PFSK-1 (cell line): ENCODE results near the gene TFDP2.

Source experiments
- POLR2AphosphoS5 ChIP-seq: IDR thresholded peaks from 2 replicates; pipeline ENCODE4 v1.6.1; 2012; ENCODE audit warnings: low read depth, mild to moderate bottlenecking, control low read depth, low read length, moderate library complexity
- TAF1 ChIP-seq: IDR thresholded peaks from 2 replicates; pipeline ENCODE4 v1.6.1; 2012; ENCODE audit warnings: low read length, control low read depth, borderline replicate concordance; ENCODE audit not compliant: insufficient read depth
- TF ChIP-seq, protein P1 (sequence below), 2 experiments: IDR thresholded peaks; 2 replicates each; pipeline versions ENCODE4 v1.6.1 to v1.8.0; 2011 to 2012; ENCODE audit warnings: low read depth in 2 of 2, low read length in 2 of 2, control low read depth in 1 of 2, inconsistent platforms in 1 of 2, mild to moderate bottlenecking in 1 of 2, moderate library complexity in 1 of 2; ENCODE audit not compliant: insufficient read depth in 1 of 2

DNA sequence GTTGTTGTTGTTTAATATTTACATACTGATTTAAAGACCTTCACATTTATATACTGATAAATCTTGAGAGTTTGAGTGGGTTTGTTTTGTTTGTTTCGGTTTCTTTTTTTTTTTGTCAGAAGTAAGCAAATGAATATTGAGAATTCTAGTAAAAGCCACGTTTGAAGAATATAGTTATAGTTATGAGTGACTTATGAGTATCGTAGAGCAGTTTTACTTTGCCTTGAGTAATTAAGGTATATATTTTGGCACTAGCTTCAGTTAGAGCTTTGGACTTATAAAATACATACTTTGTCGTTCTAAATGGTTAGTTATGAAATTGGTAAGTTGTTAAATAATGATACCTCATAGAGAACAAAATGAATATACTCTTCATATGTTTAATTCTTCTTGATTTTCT, 245.1 kb downstream of the TFDP2 start:
- no peak for TF ChIP-seq TAF1
- no peak for TF ChIP-seq POLR2AphosphoS5
- TF ChIP-seq, protein P1, sequence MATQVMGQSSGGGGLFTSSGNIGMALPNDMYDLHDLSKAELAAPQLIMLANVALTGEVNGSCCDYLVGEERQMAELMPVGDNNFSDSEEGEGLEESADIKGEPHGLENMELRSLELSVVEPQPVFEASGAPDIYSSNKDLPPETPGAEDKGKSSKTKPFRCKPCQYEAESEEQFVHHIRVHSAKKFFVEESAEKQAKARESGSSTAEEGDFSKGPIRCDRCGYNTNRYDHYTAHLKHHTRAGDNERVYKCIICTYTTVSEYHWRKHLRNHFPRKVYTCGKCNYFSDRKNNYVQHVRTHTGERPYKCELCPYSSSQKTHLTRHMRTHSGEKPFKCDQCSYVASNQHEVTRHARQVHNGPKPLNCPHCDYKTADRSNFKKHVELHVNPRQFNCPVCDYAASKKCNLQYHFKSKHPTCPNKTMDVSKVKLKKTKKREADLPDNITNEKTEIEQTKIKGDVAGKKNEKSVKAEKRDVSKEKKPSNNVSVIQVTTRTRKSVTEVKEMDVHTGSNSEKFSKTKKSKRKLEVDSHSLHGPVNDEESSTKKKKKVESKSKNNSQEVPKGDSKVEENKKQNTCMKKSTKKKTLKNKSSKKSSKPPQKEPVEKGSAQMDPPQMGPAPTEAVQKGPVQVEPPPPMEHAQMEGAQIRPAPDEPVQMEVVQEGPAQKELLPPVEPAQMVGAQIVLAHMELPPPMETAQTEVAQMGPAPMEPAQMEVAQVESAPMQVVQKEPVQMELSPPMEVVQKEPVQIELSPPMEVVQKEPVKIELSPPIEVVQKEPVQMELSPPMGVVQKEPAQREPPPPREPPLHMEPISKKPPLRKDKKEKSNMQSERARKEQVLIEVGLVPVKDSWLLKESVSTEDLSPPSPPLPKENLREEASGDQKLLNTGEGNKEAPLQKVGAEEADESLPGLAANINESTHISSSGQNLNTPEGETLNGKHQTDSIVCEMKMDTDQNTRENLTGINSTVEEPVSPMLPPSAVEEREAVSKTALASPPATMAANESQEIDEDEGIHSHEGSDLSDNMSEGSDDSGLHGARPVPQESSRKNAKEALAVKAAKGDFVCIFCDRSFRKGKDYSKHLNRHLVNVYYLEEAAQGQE (IDR thresholded peaks at IDR 0.05; ENCODE audit: insufficient read depth in 1 of 2, low read depth in 2 of 2, low read length in 2 of 2), result no peak
